Measurements from ENCODE around the gene ECHS1.
"Not testable (repeated sequence)": the region's sequence is repeated elsewhere in the genome, so short reads cannot be mapped to it uniquely, and the experiment has no call there.

The ECHS1 gene

GRCh38 chr10:133377025-133377817, 4.1 kb upstream of the ECHS1 start:
- TF ChIP-seq, protein P1, sequence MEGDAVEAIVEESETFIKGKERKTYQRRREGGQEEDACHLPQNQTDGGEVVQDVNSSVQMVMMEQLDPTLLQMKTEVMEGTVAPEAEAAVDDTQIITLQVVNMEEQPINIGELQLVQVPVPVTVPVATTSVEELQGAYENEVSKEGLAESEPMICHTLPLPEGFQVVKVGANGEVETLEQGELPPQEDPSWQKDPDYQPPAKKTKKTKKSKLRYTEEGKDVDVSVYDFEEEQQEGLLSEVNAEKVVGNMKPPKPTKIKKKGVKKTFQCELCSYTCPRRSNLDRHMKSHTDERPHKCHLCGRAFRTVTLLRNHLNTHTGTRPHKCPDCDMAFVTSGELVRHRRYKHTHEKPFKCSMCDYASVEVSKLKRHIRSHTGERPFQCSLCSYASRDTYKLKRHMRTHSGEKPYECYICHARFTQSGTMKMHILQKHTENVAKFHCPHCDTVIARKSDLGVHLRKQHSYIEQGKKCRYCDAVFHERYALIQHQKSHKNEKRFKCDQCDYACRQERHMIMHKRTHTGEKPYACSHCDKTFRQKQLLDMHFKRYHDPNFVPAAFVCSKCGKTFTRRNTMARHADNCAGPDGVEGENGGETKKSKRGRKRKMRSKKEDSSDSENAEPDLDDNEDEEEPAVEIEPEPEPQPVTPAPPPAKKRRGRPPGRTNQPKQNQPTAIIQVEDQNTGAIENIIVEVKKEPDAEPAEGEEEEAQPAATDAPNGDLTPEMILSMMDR (conservative IDR thresholded peaks at IDR 0.05; ENCODE audit: low read length), result no peak
- no peak for DNase-seq (ENCODE audit: low read depth)
- no peak overlapping the region for H3K4me3 ChIP-seq (ENCODE audit: low read length)

DNA sequence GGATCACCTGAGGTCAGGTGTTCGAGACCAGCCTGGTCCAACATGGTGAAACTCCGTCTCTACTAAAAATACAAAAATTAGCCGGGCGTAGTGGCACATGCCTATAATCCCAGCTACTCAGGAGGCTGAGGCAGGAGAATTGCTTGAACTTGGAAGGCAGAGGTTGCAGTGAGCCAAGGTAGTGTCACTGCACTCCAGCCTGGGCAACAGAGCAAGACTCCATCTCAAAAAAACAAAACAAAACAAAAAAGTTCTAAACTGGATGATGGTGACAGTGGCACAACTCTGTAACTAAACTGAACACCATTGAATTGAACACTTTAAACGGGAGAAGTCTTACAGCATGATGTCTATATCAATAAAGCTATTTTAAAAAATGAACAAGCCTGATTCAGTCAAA, 3.0 kb upstream of the ECHS1 start:
- not testable (repeated sequence) for DNase-seq (ENCODE audit: low read depth); H3K4me3 ChIP-seq (ENCODE audit: low read length)

- no peak for DNase-seq (ENCODE audit: low read depth)
- no peak overlapping the region for H3K4me3 ChIP-seq (ENCODE audit: low read length)
- TF ChIP-seq, protein P1 (conservative IDR thresholded peaks at IDR 0.05; ENCODE audit: low read length), result no peak
These were observed 2.4 kb upstream of the ECHS1 start for GRCh38 chr10:133375357-133376115.

DNA sequence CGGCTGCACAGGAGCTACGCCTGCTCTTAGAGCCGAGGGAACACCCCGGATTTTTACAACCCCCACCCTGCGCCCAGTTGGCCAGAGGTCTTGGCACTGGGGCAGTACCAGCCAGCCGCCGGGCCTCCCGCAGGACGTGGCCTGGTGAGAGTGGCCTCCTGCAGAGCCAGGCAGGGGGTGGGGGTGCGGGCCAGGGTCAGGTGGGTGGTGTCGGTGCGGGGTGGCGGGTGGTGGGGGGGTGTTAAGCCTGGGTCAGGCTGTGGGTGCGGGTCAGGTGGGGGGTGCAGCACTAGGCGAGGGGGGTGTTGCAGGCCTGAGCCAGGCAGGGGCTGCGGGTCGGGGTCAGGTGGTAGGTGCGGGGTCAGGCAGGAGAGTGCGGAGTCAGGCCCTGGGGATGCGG, 647 bp downstream of the ECHS1 start:
- TF ChIP-seq, protein P1 (conservative IDR thresholded peaks at IDR 0.05; ENCODE audit: low read length), result no peak
- H3K4me3 ChIP-seq (ENCODE audit: low read length), result peak overlapping the region; percentile 78
- DNase-seq (ENCODE audit: low read depth), result no peak

DNA sequence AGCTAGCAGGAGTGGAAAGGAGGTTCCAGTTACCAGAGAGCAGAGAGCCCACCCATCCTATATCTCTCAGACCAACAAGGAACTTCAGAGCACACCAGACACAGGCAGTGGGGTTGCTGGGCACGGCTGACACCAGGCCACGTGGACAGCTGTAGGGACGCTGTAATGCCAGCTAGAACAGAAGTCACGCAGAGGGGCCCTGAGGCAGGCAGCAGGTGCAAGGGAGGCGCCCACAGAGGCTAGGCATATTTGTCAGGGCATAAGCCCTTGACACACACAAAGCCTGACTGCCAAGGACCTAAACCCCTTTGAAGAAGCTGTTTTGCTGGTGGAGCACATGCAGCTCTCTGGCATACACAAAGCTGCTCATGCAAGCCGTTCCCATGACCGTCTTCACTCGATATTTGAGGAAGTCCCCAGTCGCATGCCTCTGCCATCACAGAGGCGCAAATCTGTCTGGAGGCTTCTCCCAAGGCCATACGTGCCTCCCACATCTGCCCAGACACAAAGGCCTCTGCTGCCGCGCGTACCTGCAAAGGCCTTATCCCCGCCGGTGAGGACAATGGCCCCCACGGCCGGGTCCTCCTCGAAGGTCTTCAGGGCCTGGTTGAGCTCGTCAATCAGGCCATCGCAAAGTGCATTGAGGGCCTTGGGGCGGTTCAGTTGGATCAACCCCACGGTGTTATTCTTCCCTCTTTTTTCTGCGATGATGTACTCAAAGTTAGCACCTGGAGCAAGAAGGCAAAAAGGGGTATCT, 2.9 kb downstream of the ECHS1 start:
- TF ChIP-seq, protein P1 (conservative IDR thresholded peaks at IDR 0.05; ENCODE audit: low read length), result no peak
- no peak overlapping the region for H3K4me3 ChIP-seq (ENCODE audit: low read length)
- DNase-seq (ENCODE audit: low read depth), result no peak

GRCh38 chr10:133368153-133368552, 5.0 kb downstream of the ECHS1 start:
- no peak overlapping the region for H3K4me3 ChIP-seq (ENCODE audit: low read length)
- no peak for DNase-seq (ENCODE audit: low read depth)
- TF ChIP-seq, protein P1 (conservative IDR thresholded peaks at IDR 0.05; ENCODE audit: low read length), result no peak

DNA sequence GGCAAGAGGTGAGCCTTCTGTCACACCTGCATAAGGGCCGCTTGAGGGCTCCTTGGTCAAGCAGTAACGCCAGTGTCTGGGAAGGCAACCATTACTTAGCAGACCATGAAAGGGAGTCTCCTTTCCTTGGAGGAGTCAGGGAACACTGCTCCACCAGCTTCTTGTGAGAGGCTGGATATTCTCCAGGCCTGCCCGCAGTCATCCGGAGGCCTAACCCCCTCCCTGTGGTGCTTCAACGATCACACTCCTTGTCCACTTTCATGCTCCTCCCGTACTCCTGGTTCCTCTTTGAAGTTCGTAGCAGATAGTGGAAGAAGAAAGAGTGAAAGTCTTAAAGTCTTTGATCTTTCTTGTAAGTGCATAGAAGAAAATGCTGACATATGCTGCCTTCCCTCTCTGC, 5.7 kb downstream of the ECHS1 start:
- not testable (repeated sequence) for H3K4me3 ChIP-seq (ENCODE audit: low read length); DNase-seq (ENCODE audit: low read depth)

Data from AG10803 (cell line).